HG03565 (cell line): Measurements from ENCODE around the gene CKAP4.

Source experiments
- ATAC-seq: cut with Tn5 transposase; IDR thresholded peaks from one replicate; pipeline ENCODE4 v1.9.1; 2021; ENCODE audit warnings: mild to moderate bottlenecking, moderate library complexity; ENCODE audit not compliant: unreplicated experiment

The CKAP4 gene

DNA sequence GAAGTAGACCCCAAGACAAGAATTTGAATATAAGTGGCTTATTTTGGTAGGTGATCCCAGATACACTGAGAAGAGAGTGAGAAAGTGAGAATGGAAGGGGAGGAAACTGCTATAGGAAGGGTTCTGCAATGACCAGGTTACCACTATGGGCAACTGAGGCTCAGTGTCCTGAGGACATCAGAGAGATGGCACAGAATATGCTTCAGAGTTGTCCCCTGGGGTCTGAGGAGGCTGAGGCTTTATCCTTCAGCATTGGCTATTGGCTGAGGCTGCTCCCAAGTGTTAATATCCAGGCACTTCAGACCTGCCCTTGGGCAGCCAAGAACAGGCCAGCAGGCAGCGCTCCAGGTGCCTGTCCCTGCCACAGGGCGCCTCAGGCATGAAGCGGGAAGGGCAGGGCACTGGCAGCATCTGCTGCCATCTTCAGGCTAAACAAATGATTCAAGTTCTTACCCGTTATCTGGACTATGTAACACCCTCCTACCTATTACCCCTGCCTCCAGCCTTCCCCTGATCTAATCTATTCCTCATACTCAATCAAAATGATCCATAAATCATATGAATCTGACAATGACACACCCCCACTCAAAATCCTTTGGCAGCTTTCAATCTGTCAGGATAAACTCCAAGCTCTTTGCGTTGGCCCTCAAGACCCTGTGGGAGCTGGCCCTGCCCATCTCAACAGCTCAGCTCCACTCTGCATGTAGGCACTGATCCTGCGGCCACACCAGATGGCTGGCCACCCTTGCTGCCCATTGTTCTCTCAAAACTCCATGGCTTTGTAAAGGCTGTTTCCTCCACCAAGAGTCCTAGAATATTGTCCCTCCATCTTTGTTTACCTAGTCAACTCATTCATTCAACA lies 42.4 kb downstream of the CKAP4 start:
- ATAC-seq: no peak

DNA sequence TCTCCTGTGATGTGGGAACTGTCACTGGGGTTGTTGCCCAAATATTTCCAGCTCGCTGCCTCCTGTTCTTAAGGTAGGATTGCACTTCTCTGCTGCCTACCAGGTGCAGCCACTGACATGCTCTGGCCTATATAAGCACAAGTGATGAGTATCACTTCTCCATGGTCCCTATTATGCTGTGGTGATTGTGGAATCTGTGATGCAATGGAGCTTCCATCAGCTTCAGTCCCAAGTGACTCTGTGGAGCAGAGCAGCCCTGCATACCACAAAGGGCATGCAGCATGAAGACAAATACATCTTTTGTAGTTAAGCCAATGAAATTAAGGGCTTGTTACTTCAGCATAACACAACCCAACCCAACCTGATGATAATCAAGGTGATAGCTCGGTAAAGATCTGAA lies 43.5 kb downstream of the CKAP4 start:
- no peak for ATAC-seq

DNA sequence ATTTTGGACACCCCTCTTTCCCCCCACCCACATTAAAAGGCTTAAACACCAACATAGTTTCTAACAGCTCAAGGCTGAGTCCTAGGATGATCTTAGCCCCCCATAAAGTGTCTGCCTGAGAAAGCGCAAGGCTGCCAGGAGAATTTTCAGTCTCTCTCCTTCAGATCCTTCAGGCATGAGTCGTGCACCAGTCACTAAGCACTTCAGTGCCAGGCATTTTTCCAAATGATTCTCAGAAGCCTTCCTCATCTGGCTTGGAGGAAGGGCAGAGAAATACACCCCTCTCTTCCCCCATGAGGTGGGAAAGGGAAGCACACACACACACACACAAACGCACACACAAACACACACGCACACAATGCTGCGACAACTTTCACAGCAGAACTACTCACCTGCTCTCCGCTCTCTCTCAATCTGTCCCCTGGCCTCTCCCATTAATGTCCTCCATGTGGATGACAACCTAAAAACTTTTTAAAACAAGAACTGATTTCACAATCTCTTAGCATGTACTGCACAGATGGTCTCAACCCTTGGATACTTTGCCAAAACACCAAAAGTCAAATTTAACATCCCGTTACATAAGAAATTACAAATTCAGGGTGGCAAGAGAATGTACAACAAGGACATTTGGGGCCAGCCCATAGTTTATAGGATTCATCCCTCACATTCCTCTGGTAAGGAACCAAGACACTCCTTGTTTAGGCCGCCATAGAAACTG lies 49.8 kb downstream of the CKAP4 start:
- no peak for ATAC-seq

DNA sequence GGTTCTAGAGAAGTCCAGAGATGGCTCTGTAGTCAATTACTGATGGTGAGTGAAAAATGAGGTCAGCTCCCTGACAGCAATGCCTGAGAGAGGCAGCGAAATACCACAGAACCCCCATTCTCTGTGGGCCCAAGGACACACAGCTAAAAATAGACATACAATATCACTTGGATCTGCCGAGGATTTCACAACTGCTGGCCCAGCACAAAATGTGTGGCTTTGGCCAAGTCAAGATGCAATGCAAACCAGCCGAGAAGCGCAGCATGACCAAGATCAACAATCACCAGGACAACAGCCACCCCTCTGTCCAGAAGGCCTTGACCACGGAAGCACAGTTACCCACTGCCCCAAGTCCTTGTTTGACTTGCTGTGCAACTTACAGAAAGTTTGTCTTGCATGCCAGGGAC lies 52.2 kb downstream of the CKAP4 start:
- no peak for ATAC-seq

DNA sequence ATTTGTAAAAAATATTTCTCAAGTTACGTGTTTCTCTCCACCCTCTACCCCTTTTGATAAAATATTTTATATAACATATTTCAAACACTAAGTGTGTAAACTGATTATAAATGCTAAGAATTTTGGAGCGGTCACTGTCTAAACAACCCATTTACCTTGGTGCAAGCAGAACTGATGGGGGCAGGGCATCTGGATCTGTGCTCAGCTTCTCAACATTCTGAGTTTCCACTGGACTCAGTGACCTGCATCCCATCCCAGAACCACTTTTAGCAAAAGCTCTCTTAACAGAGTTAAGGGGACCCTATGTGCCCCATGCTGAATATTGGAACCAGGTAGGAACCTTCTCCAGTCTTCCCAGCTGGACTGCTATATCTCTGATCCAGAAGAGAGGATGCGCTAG lies 53.5 kb downstream of the CKAP4 start:
- no peak for ATAC-seq

DNA sequence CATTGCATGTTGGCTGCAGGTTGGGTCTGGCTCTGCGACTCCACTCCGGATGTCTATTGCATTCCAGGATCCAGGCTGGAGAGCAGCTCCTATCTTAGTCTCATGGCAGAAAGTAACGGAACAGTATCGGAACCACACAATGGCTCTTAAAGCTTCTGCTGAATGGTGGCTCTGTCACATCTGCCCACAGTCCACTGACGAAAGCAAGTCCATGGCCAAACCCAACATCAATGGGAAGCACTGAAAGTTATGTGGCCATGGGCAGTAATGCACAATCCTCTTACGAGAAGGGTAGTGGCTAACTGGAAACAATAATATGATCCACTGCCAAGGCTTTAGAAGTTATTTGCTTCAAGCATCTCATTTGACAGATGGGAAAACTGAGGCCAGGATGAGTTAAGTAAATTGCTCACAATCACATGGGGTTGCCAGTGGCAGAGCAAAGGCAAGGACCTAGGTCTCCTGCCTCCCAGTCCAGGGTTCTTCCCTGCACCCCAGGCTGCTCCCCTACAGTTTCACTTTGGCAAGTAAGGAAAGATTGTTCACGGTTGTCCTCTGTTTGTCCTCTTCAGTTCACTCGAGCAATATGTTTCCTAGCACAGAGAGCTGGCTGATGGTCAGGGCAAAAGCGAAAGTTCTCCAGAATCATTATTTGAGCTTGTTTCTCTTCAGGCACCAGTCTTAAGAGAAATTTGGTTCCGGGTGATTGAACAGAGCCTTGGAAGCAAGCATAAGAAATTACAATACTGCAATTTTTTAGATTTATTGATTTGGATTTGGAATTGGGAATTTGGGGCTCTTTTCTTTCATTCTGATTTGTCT lies 54.2 kb downstream of the CKAP4 start:
- no peak for ATAC-seq

DNA sequence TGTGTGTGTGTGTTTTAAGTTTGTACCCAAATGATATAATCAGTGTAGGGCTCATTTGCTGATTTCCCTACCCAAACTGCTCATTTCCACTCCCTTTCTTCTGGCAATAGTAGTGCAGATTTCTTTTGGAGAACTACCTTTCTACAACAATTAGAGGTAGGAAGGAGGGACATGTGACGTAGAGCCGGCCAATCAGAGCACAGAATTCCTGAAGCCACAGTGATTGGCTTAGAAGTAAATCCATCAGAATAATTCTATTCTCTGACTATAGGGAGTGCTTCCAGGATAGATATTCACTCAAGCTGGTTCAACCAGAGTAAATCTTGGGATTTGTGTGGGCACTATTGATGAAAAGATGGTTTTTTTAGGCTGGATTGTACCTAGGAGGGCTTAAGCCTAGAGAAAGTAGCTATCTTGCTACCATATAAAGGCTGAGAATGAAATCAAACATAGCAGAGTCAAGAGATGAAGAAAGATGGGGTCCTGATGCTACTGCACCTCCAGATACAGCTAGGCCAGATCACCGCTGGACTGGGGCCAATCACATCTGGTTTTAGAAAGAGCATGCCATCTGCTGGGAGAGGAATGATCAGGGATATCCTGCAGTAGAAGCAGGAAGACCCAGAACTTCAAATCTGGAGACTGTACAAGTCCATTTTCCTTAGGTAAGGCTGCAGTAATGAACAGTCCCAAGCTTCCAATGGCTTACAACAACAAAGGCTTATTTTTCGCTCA lies 55.0 kb downstream of the CKAP4 start:
- no peak for ATAC-seq

DNA sequence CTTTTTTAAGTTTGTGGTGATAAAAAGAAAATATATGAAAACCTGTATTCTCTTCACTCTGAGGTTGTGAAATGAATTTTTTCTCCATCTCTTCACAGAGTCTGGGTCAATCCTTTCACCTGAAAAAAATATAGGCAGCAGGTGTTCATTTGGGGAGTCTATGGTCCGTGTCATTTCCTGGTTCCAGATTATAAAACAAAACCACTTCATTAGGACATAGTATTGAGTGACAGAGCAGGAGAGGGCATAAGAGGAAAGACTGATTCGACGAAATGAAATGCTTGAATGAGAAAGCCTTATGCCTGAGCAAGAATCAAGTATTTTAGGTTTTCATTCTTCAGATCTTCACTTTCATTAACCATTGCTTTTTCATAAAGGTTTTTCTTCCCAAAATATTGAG lies 57.2 kb downstream of the CKAP4 start:
- no peak for ATAC-seq

DNA sequence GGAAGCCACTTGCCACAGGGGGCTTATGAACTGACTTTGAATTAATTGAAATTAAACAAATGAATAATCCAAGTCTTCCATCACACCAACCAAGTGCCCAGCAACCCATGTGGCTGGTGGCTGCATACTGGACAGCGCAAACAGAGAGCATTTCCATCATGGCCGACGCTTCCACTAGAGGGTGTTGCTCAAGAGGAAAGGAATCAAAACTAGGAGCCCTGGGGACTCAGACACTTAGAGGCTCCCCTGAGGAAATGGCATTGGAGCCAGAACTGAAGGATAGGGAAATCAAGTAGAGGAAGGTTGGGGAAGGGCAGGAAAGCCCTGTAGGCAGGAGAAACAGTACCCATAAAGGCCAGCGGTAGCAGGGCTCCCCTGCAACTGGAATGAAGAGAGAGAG lies 58.5 kb downstream of the CKAP4 start:
- no peak for ATAC-seq

DNA sequence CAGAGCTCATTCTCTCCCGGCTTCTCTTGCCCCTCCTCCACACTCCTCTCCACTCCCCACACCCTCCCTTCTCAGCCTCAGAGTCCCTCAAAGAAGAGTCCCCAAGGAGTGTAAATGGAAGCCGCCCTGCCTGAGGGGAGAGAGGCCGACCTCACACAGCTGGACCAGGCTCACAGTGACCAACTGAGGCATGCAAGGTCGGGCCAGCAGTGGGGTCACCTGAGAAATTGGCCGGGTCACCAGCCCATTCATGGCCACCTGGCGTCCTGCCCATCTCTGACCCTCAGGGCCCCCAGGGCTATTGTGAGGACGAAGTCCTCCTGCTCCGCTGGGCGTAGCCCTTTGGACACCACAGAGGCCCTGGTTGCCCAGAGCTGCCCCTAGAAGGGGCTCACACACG lies 59.6 kb downstream of the CKAP4 start:
- ATAC-seq: no peak
